ENCODE results near the gene XXYLT1. TPM values are rescaled to one million over a fixed set of nuclear protein-coding genes. Genes with fewer than 3 reads are reported as not detected.

XXYLT1 gene
- total RNA-seq, 1 experiment from 2014 or later, result 29.2 TPM

- Mint-ChIP-seq H3K27ac (ENCODE audit: unreplicated experiment) (no peak overlapping the region), H3K4me3 (ENCODE audit: low read depth, unreplicated experiment) (no peak overlapping the region)
- CTCF ChIA-PET, result no interaction called here
Observed at GRCh38 chr3:195086341-195086740, 184.6 kb downstream of the XXYLT1 start.

GRCh38 chr3:195085356-195086130, 185.4 kb downstream of the XXYLT1 start:
- CTCF ChIA-PET, result interaction anchor here (0.5 kb wide), 1 partner anchor 101 kb away, joined by 4 read pairs; no protein-coding TSS in a partner anchor
- TF ChIP-seq, protein P1, sequence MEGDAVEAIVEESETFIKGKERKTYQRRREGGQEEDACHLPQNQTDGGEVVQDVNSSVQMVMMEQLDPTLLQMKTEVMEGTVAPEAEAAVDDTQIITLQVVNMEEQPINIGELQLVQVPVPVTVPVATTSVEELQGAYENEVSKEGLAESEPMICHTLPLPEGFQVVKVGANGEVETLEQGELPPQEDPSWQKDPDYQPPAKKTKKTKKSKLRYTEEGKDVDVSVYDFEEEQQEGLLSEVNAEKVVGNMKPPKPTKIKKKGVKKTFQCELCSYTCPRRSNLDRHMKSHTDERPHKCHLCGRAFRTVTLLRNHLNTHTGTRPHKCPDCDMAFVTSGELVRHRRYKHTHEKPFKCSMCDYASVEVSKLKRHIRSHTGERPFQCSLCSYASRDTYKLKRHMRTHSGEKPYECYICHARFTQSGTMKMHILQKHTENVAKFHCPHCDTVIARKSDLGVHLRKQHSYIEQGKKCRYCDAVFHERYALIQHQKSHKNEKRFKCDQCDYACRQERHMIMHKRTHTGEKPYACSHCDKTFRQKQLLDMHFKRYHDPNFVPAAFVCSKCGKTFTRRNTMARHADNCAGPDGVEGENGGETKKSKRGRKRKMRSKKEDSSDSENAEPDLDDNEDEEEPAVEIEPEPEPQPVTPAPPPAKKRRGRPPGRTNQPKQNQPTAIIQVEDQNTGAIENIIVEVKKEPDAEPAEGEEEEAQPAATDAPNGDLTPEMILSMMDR (IDR thresholded peaks at IDR 0.05; ENCODE audit: unreplicated experiment), result no peak
- intact Hi-C loops (cut with micrococcal nuclease; ENCODE audit: unreplicated experiment), result no loop called here
- H3K27ac Mint-ChIP-seq (ENCODE audit: unreplicated experiment), result no peak overlapping the region
- no peaks in the 10 kb centered on the region for H3K27me3 Mint-ChIP-seq (ENCODE audit: unreplicated experiment)
- no TSS peak for BruUV-seq (replicated peaks)
- DNase-seq, result no peak
- peaks cover 10% of the 10 kb centered on the region for H3K4me1 Mint-ChIP-seq (ENCODE audit: low read depth, unreplicated experiment)
- H3K9me3 Mint-ChIP-seq (ENCODE audit: low read depth, unreplicated experiment), result no peaks in the 10 kb centered on the region
- H3K36me3 Mint-ChIP-seq (ENCODE audit: insufficient read depth, unreplicated experiment), result no peaks in the 10 kb centered on the region
- H3K4me3 Mint-ChIP-seq (ENCODE audit: low read depth, unreplicated experiment), result no peak overlapping the region

More at GRCh38 chr3:195086341-195086740, 184.6 kb downstream of the XXYLT1 start:
- TF ChIP-seq, protein P1 (IDR thresholded peaks at IDR 0.05; ENCODE audit: unreplicated experiment), result no peak
- intact Hi-C loops (cut with micrococcal nuclease; ENCODE audit: unreplicated experiment), result no loop called here
- no peak for DNase-seq
- Mint-ChIP-seq H3K27me3 (ENCODE audit: unreplicated experiment) (no peaks in the 10 kb centered on the region), H3K4me1 (ENCODE audit: low read depth, unreplicated experiment) (peaks cover 10% of the 10 kb centered on the region), H3K9me3 (ENCODE audit: low read depth, unreplicated experiment) (no peaks in the 10 kb centered on the region), H3K36me3 (ENCODE audit: insufficient read depth, unreplicated experiment) (no peaks in the 10 kb centered on the region)
- BruUV-seq (replicated peaks), result no TSS peak

DNA sequence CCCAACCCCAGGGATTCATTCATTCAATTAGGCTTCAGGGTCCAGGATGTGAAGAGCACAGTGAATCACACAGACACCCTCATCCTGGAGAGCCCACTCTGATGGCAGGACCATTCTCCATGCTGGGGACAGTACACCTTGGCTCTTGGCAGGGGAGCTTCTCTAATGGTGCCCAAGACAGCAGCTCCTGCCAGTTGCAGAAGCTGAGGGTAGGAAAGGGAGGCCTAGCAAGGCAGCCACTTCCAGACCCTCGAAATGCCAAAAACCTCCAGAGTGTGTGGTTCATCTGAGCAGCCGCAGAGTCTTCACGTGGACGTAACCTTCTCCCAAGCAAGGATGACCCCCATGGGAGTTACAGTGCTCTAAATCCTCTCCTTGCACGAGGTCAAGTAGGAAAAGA, 186.2 kb downstream of the XXYLT1 start:
- no peaks in the 10 kb centered on the region for H3K36me3 Mint-ChIP-seq (ENCODE audit: insufficient read depth, unreplicated experiment)
- no peak for DNase-seq
- TF ChIP-seq, protein P1 (IDR thresholded peaks at IDR 0.05; ENCODE audit: unreplicated experiment), result no peak
- CTCF ChIA-PET, result interaction anchor here (0.5 kb wide), 1 partner anchor 102 kb away, joined by 4 read pairs; no protein-coding TSS in a partner anchor
- no peak overlapping the region for H3K27ac Mint-ChIP-seq (ENCODE audit: unreplicated experiment)
- no TSS peak for BruUV-seq (replicated peaks)
- H3K4me1 Mint-ChIP-seq (ENCODE audit: low read depth, unreplicated experiment), result peaks cover 14% of the 10 kb centered on the region
- H3K4me3 Mint-ChIP-seq (ENCODE audit: low read depth, unreplicated experiment), result no peak overlapping the region
- H3K9me3 Mint-ChIP-seq (ENCODE audit: low read depth, unreplicated experiment), result no peaks in the 10 kb centered on the region
- intact Hi-C loops (cut with micrococcal nuclease; ENCODE audit: unreplicated experiment), result no loop called here
- peaks cover 5% of the 10 kb centered on the region for H3K27me3 Mint-ChIP-seq (ENCODE audit: unreplicated experiment)

- DNase-seq, result no peak
- Mint-ChIP-seq H3K27me3 (ENCODE audit: unreplicated experiment) (peaks cover 13% of the 10 kb centered on the region), H3K4me1 (ENCODE audit: low read depth, unreplicated experiment) (peaks cover 21% of the 10 kb centered on the region), H3K36me3 (ENCODE audit: insufficient read depth, unreplicated experiment) (no peaks in the 10 kb centered on the region), H3K27ac (ENCODE audit: unreplicated experiment) (no peak overlapping the region), H3K4me3 (ENCODE audit: low read depth, unreplicated experiment) (no peak overlapping the region), H3K9me3 (ENCODE audit: low read depth, unreplicated experiment) (no peaks in the 10 kb centered on the region)
- intact Hi-C loops (cut with micrococcal nuclease; ENCODE audit: unreplicated experiment), result no loop called here
- BruUV-seq (replicated peaks), result no TSS peak
- TF ChIP-seq, protein P1 (IDR thresholded peaks at IDR 0.05; ENCODE audit: unreplicated experiment), result no peak
- CTCF ChIA-PET, result interaction anchor here (0.7 kb wide), 1 partner anchor 283 kb away, joined by 3 read pairs; no protein-coding TSS in a partner anchor
Observed at GRCh38 chr3:195083659-195084058, 187.3 kb downstream of the XXYLT1 start.
